Measurements from ENCODE around the gene RTP5.

DNA sequence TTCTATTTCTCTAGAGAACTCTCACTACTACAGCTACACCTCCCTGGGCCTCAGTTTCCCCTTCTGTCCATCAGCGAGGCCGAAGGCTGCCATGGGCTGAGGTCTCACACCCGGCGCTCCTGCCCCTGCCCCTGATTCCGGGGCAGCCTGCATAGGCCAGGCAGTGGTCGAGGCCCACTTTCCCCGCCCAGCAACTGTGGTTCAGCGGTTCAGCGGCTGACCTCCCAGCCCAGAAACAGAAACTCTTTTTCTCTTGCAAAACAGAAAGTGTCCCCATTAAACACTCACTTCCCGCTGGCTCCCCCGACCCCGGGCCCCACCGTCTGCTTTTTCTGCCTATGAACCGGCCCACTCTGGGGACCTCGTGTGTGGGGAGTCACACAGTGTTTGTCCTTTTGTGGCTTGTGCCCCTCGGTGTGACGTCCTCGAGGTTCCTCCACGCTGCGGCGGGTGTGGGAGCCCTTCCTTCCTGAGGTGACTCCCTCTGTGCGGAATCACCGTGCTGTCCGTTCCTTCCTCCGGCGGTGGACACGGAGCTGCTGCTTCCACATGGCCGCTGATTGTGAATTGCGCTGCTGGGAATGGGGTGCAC lies 26.8 kb upstream of the RTP5 start:
- TF ChIP-seq POLR2A (IDR thresholded peaks at IDR 0.05; ENCODE audit: control extremely low read depth in 1 of 2, low read depth in 2 of 2, low read length in 2 of 2) (no peak), POLR2AphosphoS5 (IDR thresholded peaks at IDR 0.05; ENCODE audit: low read depth, low read length) (no peak), CTCF (IDR thresholded peaks at IDR 0.05; ENCODE audit: control extremely low read depth in 1 of 3, insufficient read depth in 1 of 3, low read depth in 1 of 3, low read length in 3 of 3) (no peak), USF2 (IDR thresholded peaks at IDR 0.05; ENCODE audit: low read length) (no peak), BRCA1 (IDR thresholded peaks at IDR 0.05; ENCODE audit: low read depth, low read length) (no peak), CBX8 (IDR thresholded peaks at IDR 0.05; ENCODE audit: borderline replicate concordance, low read depth, low read length) (no peak), CBX5 (IDR thresholded peaks at IDR 0.05; ENCODE audit: low read depth, low read length) (no peak), ATF3 (IDR thresholded peaks at IDR 0.05; ENCODE audit: insufficient read depth, low read depth, low read length) (no peak), RBBP5 (IDR thresholded peaks at IDR 0.05; ENCODE audit: borderline replicate concordance, low read depth, low read length) (no peak), BCL11A (IDR thresholded peaks at IDR 0.05; ENCODE audit: low read depth in 2 of 2, low read length in 2 of 2) (no peak), PHF8 (conservative IDR thresholded peaks at IDR 0.05; ENCODE audit: low read depth, low read length) (no peak), EP300 (IDR thresholded peaks at IDR 0.05; ENCODE audit: borderline replicate concordance in 1 of 2, low read depth in 2 of 2, low read length in 2 of 2) (no peak), SP2 (IDR thresholded peaks at IDR 0.05; ENCODE audit: low read length) (no peak)
